Subcutaneous abdominal adipose tissue (tissue), 5 donors: ENCODE data around the gene EPB41L5.

Experiments used
- H3K27ac ChIP-seq: one replicate; pipeline ENCODE4 v1.7.0; 2013; ENCODE audit warnings: low read depth, mild to moderate bottlenecking, inconsistent platforms, low read length, moderate library complexity
- H3K27me3 ChIP-seq, 5 donors: one replicate each; pipeline ENCODE4 v1.7.0; 2013; ENCODE audit warnings: low read length in 5 of 5, inconsistent platforms in 1 of 5; ENCODE audit not compliant: control insufficient read depth in 5 of 5, insufficient read depth in 4 of 5
- H3K36me3 ChIP-seq, 5 donors: one replicate each; pipeline ENCODE4 v1.7.0; 2013; ENCODE audit warnings: low read length in 5 of 5; ENCODE audit not compliant: control insufficient read depth in 5 of 5, insufficient read depth in 5 of 5
- H3K4me1 ChIP-seq, 5 donors: one replicate each; pipeline ENCODE4 v1.7.0; 2013; ENCODE audit warnings: low read length in 5 of 5, mild to moderate bottlenecking in 3 of 5, moderate library complexity in 1 of 5; ENCODE audit not compliant: control insufficient read depth in 5 of 5, insufficient read depth in 5 of 5
- H3K4me3 ChIP-seq, 5 donors: one replicate each; pipeline ENCODE4 v1.7.0; 2013; ENCODE audit warnings: low read length in 5 of 5, low read depth in 1 of 5
- H3K9ac ChIP-seq, 5 donors: one replicate each; pipeline ENCODE4 v1.7.0; 2013; ENCODE audit warnings: low read length in 5 of 5, mild to moderate bottlenecking in 4 of 5, moderate library complexity in 3 of 5
- H3K9me3 ChIP-seq, 5 donors: one replicate each; pipeline ENCODE4 v1.7.0; 2013; ENCODE audit warnings: low read length in 5 of 5; ENCODE audit not compliant: control insufficient read depth in 5 of 5
- donor health status: healthy.
- donor health status: healthy.
- donor health status: healthy.
- donor health status: healthy.
- donor health status: healthy.

The EPB41L5 gene

DNA sequence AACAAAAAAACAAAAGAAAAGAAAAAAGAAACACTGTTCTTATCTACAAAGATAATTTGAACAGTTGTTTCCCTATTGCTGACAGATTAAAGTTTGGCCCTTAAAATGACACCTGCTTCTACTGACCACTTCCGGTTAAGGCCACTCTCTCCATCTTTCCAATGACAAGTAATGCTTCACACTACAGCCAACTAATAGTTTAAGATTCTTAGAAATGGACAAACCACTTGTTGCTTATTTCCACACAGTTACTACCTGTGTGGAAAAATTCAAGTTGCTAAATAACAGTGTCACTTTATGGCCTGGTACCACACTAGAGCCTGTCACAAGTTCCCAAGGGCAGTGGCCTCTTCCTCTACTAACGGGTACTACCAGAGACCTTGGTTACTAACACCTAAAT is 207.9 kb downstream of the EPB41L5 start:
- Histone ChIP-seq H3K9me3 (no peaks in the 10 kb centered on the region), H3K4me3 (no peak overlapping the region), H3K27me3 (no peaks in the 10 kb centered on the region), H3K27ac (no peak overlapping the region), H3K9ac (no peak overlapping the region), H3K4me1 (peaks cover 5 to 31% (median 28%) of the 10 kb centered on the region in 5 donors), H3K36me3 (peaks cover 0 to 33% (median 13%) of the 10 kb centered on the region in 5 donors)

DNA sequence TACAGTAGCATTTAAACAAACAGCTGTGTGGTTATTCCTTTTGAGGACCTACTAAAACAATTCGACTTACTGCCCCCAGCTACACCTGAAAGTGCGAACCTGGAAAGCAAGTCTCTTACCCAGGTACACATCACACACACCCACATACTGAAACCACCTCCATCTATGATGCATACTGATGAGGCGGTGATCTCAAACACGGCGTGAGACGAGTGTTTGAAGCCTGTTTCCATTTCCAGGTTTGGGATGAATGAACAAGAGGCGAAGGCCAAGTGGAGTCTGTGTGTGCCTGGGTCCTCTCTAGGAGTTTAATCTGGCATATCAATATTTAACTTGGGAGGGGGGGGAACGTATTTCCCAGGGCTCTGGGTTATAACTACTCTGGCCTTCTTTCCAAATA is 208.7 kb downstream of the EPB41L5 start:
- H3K27me3 ChIP-seq, result no peaks in the 10 kb centered on the region
- H3K4me1 ChIP-seq, result peaks cover 5 to 31% (median 28%) of the 10 kb centered on the region in 5 donors
- H3K4me3 ChIP-seq, result no peak overlapping the region
- peaks cover 0 to 33% (median 13%) of the 10 kb centered on the region in 5 donors for H3K36me3 ChIP-seq
- no peak overlapping the region for H3K9ac ChIP-seq
- H3K9me3 ChIP-seq, result no peaks in the 10 kb centered on the region
- no peak overlapping the region for H3K27ac ChIP-seq

DNA sequence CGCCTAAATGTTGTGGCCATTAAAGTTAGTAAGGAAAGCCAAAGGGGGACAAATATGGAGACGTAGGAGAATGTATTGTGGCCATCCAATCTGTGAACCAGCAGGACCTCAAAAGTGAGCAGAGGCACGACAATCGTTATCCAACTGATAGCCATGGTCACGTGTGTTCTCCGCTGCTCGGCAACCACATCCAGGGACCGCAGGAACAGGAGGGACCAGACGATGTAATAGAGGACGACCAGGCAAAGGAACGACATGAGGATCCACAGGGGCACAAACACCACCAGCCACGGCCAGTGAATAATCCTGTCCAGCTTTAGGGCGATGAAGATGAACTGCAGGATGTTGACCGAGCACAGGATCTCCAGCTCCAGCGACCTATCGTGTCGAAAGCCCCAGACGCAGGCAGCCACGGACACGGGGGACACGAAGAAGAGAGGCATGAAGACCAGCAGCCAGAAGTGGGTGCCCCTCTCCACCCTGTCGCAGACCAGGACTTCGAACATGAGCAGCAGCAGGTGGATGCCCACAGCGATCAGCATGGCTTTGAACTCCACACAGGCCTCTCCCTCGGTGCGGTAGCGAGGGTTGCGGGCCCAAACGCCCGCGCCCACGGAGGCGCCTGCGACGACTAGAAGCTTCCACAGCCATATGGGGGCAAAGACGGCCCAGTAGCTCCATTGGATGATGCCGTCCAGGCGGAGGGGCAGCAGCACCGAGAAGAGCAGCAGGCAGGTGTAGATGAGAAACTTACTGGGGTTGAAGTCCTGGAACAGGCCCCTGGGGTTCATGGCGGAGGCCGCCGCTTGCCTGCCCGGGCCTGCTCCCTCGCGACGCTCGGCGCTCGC is 209.5 kb downstream of the EPB41L5 start:
- peak overlapping the region; percentile 33 to 74 (median 72) for H3K4me3 ChIP-seq
- no peaks in the 10 kb centered on the region for H3K27me3 ChIP-seq
- H3K4me1 ChIP-seq, result peaks cover 5 to 31% (median 28%) of the 10 kb centered on the region in 5 donors
- H3K9me3 ChIP-seq, result no peaks in the 10 kb centered on the region
- peaks cover 0 to 33% (median 13%) of the 10 kb centered on the region in 5 donors for H3K36me3 ChIP-seq
- H3K9ac ChIP-seq, result peak overlapping the region in 2 of 5 donors; percentile 49 to 81
- H3K27ac ChIP-seq, result peak overlapping the region; percentile 79

DNA sequence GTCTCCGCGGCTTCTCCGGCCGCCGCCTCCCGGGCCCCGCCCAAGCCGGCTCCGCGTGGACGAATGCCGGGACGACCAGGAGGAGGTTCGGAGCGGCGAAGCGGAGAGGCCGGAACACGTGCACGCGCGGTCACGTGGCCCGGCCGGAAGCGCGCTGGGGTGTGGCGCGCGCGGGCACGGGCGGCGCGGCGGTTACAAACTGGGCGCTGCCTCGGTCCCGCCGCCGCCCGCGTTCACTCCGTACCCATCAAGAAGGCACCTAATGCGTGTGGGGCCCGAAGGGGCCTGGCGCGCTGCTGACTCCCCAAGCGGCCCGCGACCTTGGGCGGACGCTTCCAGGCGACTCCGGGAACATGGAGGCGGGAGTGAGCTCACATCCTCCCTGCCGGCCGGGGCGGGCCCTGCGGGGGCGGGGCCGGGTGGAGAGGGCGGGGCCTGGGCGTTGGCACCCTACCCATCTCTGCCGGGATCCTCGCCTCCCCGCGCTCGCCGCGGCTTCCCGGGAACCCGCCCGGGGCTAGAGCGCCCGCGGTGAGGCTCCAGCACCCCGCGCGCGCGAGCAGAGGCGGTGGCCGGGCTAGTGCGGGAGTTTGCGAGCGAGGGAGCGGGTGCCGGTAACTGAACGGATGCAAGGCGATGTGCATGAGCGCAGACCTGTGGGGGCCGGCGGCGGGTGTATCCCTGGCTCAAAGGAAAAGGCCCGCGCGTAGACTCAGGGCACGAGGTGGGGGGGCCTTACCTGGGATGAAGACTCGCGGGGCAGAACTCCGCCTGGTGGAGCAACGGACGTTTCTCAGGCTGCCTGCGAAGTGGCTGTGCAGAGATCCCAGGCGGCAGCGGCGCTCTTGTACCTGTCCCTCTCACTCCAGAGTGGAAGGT is 210.4 kb downstream of the EPB41L5 start, which contains the start of gene TMEM185B:
Gene TMEM185B, minus strand, starts transcription at position 367 of the 879 bp plus-strand sequence. CDS start 424 bp downstream, outside the sequence.
- H3K27me3 ChIP-seq, result no peaks in the 10 kb centered on the region

DNA sequence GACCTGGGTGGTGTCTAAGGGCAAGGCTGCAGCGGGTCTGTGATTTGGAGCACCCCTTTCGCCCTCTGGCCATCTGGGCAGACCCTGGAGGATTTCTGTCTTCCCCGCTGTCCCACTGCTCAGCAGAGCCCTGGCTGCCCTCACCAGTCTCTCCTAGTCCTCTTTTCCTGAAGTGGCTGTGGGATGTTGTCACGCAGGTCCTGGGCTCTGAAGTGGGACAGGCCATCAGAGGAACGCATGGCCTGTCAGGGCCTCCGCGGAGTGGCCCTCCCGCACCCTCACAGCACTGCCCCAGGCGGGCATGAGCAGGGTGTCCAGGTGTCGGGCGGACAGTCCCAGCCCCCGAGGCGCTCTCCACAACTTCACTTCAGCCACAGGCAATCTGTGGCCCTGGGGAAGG is 211.4 kb downstream of the EPB41L5 start:
- Histone ChIP-seq H3K27ac (no peak overlapping the region), H3K9ac (peak overlapping the region in 3 of 5 donors; percentile 72 to 83 (median 73)), H3K9me3 (no peaks in the 10 kb centered on the region), H3K4me3 (peak overlapping the region in 4 of 5 donors; percentile 68 to 74 (median 72)), H3K36me3 (peaks cover 0 to 15% (median 3%) of the 10 kb centered on the region in 5 donors), H3K4me1 (peaks cover 5 to 31% (median 28%) of the 10 kb centered on the region in 5 donors), H3K27me3 (no peaks in the 10 kb centered on the region)

More for the DNA sequence above, 210.4 kb downstream of the EPB41L5 start, which contains the start of gene TMEM185B:
- Histone ChIP-seq H3K27ac (peak within 1 kb of the TSS; percentile 79), H3K36me3 (peaks cover 0 to 25% (median 10%) of the 10 kb centered on the region in 5 donors), H3K4me1 (peaks cover 5 to 31% (median 28%) of the 10 kb centered on the region in 5 donors), H3K9ac (peak within 1 kb of the TSS; percentile 7 to 83 (median 73)), H3K9me3 (no peaks in the 10 kb centered on the region), H3K4me3 (peak within 1 kb of the TSS; percentile 67 to 74 (median 72))

DNA sequence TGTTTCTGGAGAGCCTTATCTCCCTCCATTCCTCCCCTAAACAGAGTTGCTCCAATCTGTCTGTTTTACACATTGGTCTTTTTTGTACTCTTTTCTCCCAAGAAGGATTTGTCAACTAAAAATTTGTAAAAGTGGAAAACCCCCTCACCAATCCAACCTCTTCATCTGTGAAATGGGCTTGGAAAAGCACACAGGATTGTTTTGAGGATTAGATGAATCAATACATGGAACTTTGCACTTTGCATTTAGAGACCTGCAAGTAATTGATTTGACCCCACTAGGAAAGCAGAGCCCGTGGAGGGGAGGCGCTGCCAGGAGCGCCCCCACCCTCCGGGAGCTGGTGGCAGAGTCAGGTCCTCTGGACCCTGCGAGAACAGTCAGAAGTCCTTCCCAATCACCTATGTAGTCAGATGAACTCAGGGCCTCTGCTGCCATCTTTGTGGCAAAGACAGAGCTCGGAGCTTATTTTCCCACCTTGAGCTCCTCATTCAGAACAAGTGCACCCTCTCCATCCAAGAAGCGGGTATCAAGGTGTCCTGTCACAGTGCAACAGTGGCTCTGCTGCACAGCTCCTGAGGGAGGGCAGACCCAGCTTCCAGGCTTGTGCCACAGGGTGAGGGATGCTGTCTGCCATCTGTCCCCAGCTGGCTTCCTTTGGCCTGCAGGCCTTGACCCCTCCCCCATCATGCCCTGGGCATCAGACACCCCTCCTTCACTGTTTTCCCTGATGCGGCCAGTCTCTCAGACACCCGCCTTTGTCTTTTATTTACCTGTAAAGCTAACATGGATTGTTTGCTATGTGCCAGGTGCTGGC is 212.1 kb downstream of the EPB41L5 start:
- no peak overlapping the region for H3K4me3 ChIP-seq
- H3K27me3 ChIP-seq, result no peaks in the 10 kb centered on the region
- H3K4me1 ChIP-seq, result peaks cover 5 to 31% (median 27%) of the 10 kb centered on the region in 5 donors
- H3K9me3 ChIP-seq, result no peaks in the 10 kb centered on the region
- H3K36me3 ChIP-seq, result peaks cover 0 to 9% (median under 1%) of the 10 kb centered on the region in 5 donors
- H3K9ac ChIP-seq, result peak overlapping the region in 1 of 5 donors; percentile 83
- H3K27ac ChIP-seq, result no peak overlapping the region

DNA sequence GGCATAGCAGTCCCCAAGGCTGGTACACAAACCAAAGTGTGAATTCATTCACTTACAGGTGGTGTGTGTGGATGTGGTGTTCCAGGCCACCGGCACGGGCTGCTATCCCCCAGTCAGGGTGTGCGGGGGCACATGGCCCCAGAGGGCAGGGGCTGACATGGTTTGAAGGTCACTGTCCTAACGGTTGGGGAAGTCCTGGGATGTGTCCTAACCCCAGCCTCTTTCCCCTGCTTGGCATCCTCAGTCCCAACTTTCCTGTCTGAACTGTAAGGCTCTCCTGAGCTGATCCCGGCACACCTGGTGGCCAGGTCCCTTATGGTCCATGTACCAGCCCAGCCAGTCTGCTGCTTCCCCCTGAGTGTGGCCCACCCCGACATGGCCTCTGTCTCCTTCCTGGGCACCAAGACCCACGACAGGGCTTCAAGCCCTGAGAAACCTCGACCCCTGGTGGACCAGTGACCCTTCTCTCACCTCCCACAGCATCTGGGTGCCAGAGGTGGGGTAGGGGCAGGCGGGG is 212.7 kb downstream of the EPB41L5 start:
- H3K9me3 ChIP-seq, result no peaks in the 10 kb centered on the region
- peaks cover 0 to 2% (median 0%) of the 10 kb centered on the region in 5 donors for H3K36me3 ChIP-seq
- H3K9ac ChIP-seq, result no peak overlapping the region
- H3K27me3 ChIP-seq, result no peaks in the 10 kb centered on the region
- no peak overlapping the region for H3K27ac ChIP-seq
- peaks cover 5 to 31% (median 26%) of the 10 kb centered on the region in 5 donors for H3K4me1 ChIP-seq
- no peak overlapping the region for H3K4me3 ChIP-seq

DNA sequence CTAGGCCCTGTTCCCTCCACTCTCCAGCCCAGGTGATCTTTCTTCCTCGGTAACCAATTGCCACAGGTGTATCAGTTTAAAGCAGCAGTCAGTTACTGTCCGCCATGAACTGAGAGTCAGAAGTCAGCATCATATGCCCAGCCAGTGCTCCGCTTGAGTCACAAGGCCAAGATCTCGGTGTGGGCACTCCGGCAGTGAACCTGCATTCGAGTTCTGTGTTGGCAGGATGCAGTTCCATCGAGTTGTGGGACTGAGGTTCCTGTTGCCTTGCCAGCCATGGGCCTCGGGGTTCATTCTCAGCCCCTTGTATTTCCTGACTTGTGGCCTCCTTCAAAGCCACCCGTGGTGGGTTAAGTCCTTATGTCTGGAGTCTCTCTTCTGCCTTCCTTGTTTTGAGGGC is 213.4 kb downstream of the EPB41L5 start:
- no peaks in the 10 kb centered on the region for H3K27me3 ChIP-seq
- H3K9me3 ChIP-seq, result no peaks in the 10 kb centered on the region
- no peak overlapping the region for H3K27ac ChIP-seq
- H3K9ac ChIP-seq, result no peak overlapping the region
- H3K36me3 ChIP-seq, result no peaks in the 10 kb centered on the region
- no peak overlapping the region for H3K4me3 ChIP-seq
- peaks cover 5 to 31% (median 26%) of the 10 kb centered on the region in 5 donors for H3K4me1 ChIP-seq
